ENCODE measurements around the gene SOD1. TPM values are rescaled to one million over a fixed set of nuclear protein-coding genes. Genes with fewer than 3 reads are reported as not detected.
"Not testable (repeated sequence)": the region's sequence is repeated elsewhere in the genome, so short reads cannot be mapped to it uniquely, and the experiment has no call there.

Gene SOD1
- polyA plus RNA-seq, 1 experiment = 221 TPM

DNA sequence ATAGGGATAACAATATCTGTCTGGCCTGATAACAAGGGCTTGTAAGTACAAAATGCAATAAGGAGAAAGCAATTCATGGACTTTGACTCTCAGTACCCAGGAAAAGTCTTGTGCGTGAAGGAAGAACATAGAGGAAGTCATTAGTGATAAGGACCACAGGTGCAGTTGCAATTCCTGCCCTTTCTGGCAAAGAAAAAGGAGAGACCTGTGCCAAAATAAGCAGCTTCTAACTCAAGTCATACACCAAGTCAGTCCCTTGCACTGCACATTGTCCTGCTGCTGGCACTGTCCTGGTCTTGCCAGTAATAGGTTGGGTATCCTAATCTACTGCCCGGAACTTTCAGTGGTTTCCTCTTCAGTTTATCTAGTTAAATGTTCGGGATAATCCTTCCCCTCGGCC is 14.8 kb upstream of the SOD1 start:
- DNase-seq (ENCODE audit: low read depth) = no peak
- POLR2A ChIA-PET = no interaction called here
- H3K27me3 ChIP-seq (ENCODE audit: control insufficient read depth, insufficient read depth, low read length) = no peaks in the 10 kb centered on the region
- no peak overlapping the region for H3K4me3 ChIP-seq (ENCODE audit: low read depth, low read length)
- TF ChIP-seq, protein P1, sequence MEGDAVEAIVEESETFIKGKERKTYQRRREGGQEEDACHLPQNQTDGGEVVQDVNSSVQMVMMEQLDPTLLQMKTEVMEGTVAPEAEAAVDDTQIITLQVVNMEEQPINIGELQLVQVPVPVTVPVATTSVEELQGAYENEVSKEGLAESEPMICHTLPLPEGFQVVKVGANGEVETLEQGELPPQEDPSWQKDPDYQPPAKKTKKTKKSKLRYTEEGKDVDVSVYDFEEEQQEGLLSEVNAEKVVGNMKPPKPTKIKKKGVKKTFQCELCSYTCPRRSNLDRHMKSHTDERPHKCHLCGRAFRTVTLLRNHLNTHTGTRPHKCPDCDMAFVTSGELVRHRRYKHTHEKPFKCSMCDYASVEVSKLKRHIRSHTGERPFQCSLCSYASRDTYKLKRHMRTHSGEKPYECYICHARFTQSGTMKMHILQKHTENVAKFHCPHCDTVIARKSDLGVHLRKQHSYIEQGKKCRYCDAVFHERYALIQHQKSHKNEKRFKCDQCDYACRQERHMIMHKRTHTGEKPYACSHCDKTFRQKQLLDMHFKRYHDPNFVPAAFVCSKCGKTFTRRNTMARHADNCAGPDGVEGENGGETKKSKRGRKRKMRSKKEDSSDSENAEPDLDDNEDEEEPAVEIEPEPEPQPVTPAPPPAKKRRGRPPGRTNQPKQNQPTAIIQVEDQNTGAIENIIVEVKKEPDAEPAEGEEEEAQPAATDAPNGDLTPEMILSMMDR (IDR thresholded peaks at IDR 0.05; ENCODE audit: insufficient read depth, low read depth, low read length) = no peak
- H3K36me3 ChIP-seq (ENCODE audit: control insufficient read depth, insufficient read depth, low read length) = no peaks in the 10 kb centered on the region
- CTCF ChIA-PET = interaction anchor here (0.6 kb wide), 1 partner anchor 41 kb away, joined by 3 read pairs; no protein-coding TSS in a partner anchor

GRCh38 chr21:31647650-31648049 is 11.8 kb upstream of the SOD1 start:
- no peaks in the 10 kb centered on the region for H3K27me3 ChIP-seq (ENCODE audit: control insufficient read depth, insufficient read depth, low read length)
- TF ChIP-seq, protein P1 (IDR thresholded peaks at IDR 0.05; ENCODE audit: insufficient read depth, low read depth, low read length) = no peak
- ChIA-PET POLR2A (no interaction called here), CTCF (no interaction called here)
- DNase-seq (ENCODE audit: low read depth) = no peak
- no peak overlapping the region for H3K4me3 ChIP-seq (ENCODE audit: low read depth, low read length)
- H3K36me3 ChIP-seq (ENCODE audit: control insufficient read depth, insufficient read depth, low read length) = no peaks in the 10 kb centered on the region

GRCh38 chr21:31650930-31651329 is 8.6 kb upstream of the SOD1 start:
- no peaks in the 10 kb centered on the region for H3K36me3 ChIP-seq (ENCODE audit: control insufficient read depth, insufficient read depth, low read length)
- ChIA-PET CTCF (no interaction called here), POLR2A (no interaction called here)
- DNase-seq (ENCODE audit: low read depth) = no peak
- no peaks in the 10 kb centered on the region for H3K27me3 ChIP-seq (ENCODE audit: control insufficient read depth, insufficient read depth, low read length)
- TF ChIP-seq, protein P1 (IDR thresholded peaks at IDR 0.05; ENCODE audit: insufficient read depth, low read depth, low read length) = no peak
- no peak overlapping the region for H3K4me3 ChIP-seq (ENCODE audit: low read depth, low read length)

DNA sequence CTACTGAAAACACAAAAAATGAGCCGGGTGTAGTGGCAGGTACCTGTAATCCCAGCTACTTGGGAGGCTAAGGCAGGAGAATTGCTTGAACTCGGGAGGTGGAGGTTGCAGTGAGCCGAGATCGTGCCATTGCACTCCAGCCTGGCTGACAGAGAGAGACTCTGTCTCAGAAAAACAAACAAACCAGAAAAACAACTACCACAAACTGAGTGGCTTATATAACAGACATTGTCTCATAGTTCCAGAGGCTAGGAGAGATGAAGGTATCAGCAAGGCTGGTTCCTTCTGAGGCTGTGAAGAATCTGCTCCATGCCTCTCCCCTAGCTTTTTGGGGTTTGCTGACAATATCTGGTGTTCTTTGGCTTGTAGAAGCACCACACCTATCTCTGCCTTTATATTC is 8.0 kb upstream of the SOD1 start:
- H3K4me3 ChIP-seq (ENCODE audit: low read depth, low read length); POLR2A ChIA-PET; DNase-seq (ENCODE audit: low read depth); CTCF ChIA-PET; H3K36me3 ChIP-seq (ENCODE audit: control insufficient read depth, insufficient read depth, low read length); H3K27me3 ChIP-seq (ENCODE audit: control insufficient read depth, insufficient read depth, low read length): not testable (repeated sequence)

- CTCF ChIA-PET = no interaction called here
- Histone ChIP-seq H3K36me3 (ENCODE audit: control insufficient read depth, insufficient read depth, low read length) (no peaks in the 10 kb centered on the region), H3K4me3 (ENCODE audit: low read depth, low read length) (no peak overlapping the region), H3K27me3 (ENCODE audit: control insufficient read depth, insufficient read depth, low read length) (no peaks in the 10 kb centered on the region)
- DNase-seq (ENCODE audit: low read depth) = no peak
- POLR2A ChIA-PET = no interaction called here
- TF ChIP-seq, protein P1 (IDR thresholded peaks at IDR 0.05; ENCODE audit: insufficient read depth, low read depth, low read length) = no peak
These were observed 5.2 kb upstream of the SOD1 start for GRCh38 chr21:31654340-31654739.

DNA sequence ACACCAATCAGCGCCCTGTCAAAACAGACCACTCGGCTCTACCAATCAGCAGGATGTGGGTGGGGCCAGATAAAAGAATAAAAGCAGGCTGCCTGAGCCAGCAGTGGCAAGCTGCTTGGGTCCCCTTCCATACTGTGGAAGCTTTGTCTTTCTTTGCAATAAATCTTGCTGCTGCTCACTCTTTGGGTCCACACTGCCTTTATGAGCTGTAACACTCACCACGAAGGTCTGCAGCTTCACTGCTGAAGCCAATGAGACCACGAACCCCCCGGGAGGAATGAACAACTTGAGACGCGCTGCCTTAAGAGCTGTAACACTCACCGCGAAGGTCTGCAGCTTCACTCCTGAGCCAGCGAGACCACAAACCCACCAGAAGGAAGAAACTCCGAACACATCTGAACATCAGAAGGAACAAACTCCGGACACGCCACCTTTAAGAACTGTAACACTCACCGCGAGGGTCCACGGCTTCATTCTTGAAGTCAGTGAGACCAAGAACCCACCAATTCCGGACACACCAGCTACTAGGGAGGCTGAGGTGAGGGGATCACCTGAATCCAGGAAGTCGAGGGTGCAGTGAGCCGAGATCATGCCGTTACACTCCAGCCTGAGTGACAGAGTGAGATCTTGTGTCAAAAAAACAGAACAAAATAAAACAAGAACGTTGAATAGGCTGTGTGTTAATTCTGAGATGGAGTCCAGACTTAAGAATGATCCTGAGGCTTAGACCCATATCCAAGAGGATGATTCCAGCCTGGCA is 4.5 kb upstream of the SOD1 start:
- DNase-seq (ENCODE audit: low read depth); CTCF ChIA-PET; H3K4me3 ChIP-seq (ENCODE audit: low read depth, low read length); H3K27me3 ChIP-seq (ENCODE audit: control insufficient read depth, insufficient read depth, low read length); POLR2A ChIA-PET; H3K36me3 ChIP-seq (ENCODE audit: control insufficient read depth, insufficient read depth, low read length): not testable (repeated sequence)
